ENCODE measurements around the gene PADI4. TPM values are rescaled to one million over a fixed set of nuclear protein-coding genes. Genes with fewer than 3 reads are reported as not detected.

PADI4 gene
- total RNA-seq, 1 donor from 2014 or later: not detected

DNA sequence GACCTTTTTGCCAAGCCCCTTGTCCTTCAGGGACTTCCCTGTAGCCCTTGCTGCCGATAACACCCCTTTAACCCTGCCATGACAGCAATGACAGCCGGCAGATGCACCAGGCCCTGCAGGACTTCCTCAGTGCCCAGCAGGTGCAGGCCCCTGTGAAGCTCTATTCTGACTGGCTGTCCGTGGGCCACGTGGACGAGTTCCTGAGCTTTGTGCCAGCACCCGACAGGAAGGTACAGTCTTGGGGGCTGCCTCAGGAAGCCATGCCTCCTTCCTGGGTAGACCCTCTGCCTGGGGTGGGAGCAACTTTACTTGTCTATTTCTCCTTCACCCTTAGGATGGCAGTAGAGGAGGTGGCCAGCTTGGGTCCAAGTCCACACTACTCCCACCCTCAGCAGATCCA lies 47.9 kb downstream of the PADI4 start:
- no peaks in the 10 kb centered on the region for H3K36me3 Mint-ChIP-seq (ENCODE audit: unreplicated experiment)
- no peaks in the 10 kb centered on the region for H3K9me3 Mint-ChIP-seq (ENCODE audit: unreplicated experiment)
- no peak overlapping the region for H3K4me3 Mint-ChIP-seq (ENCODE audit: unreplicated experiment)
- H3K27me3 Mint-ChIP-seq (ENCODE audit: unreplicated experiment): no peaks in the 10 kb centered on the region
- DNase-seq: no peak
- H3K4me1 Mint-ChIP-seq (ENCODE audit: low read depth, unreplicated experiment): no peaks in the 10 kb centered on the region
- H3K27ac Mint-ChIP-seq (ENCODE audit: unreplicated experiment): no peak overlapping the region
- TF ChIP-seq, protein P1, sequence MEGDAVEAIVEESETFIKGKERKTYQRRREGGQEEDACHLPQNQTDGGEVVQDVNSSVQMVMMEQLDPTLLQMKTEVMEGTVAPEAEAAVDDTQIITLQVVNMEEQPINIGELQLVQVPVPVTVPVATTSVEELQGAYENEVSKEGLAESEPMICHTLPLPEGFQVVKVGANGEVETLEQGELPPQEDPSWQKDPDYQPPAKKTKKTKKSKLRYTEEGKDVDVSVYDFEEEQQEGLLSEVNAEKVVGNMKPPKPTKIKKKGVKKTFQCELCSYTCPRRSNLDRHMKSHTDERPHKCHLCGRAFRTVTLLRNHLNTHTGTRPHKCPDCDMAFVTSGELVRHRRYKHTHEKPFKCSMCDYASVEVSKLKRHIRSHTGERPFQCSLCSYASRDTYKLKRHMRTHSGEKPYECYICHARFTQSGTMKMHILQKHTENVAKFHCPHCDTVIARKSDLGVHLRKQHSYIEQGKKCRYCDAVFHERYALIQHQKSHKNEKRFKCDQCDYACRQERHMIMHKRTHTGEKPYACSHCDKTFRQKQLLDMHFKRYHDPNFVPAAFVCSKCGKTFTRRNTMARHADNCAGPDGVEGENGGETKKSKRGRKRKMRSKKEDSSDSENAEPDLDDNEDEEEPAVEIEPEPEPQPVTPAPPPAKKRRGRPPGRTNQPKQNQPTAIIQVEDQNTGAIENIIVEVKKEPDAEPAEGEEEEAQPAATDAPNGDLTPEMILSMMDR (IDR thresholded peaks at IDR 0.05; ENCODE audit: partially characterized antibody, unreplicated experiment): no peak

DNA sequence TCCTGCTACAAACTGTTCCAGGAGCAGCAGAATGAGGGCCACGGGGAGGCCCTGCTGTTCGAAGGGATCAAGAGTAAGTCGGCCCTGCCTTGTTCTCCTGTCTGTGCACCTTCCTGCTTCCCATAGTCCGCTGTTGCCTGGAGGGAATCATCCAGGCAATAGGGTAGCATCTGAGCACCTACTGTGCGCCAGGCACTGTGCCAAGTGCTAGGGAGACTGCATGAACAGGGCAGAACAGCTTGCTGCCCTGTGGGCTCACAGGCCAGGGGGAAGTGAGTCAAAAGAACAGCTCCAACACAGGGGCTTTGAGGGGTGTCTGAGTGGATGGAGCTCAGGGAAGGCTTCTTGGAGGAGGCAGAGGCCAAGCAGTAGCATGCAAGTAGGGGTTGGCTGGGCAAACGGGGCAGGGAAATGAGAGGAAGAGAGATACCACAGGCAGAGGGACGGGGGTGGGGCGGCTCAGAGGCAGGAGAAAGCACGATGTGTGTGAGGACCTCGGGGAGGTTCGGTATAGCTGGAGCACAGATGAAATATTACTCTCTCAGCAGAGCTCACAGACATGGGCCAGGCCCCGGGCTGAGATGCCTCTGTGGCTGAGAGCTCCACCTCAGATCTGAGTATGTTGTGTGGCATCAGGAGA lies 48.5 kb downstream of the PADI4 start:
- no peaks in the 10 kb centered on the region for H3K27me3 Mint-ChIP-seq (ENCODE audit: unreplicated experiment)
- TF ChIP-seq, protein P1 (IDR thresholded peaks at IDR 0.05; ENCODE audit: partially characterized antibody, unreplicated experiment): no peak
- no peak overlapping the region for H3K4me3 Mint-ChIP-seq (ENCODE audit: unreplicated experiment)
- no peaks in the 10 kb centered on the region for H3K36me3 Mint-ChIP-seq (ENCODE audit: unreplicated experiment)
- no peaks in the 10 kb centered on the region for H3K4me1 Mint-ChIP-seq (ENCODE audit: low read depth, unreplicated experiment)
- H3K9me3 Mint-ChIP-seq (ENCODE audit: unreplicated experiment): no peaks in the 10 kb centered on the region
- no peak for DNase-seq
- peak overlapping the region; percentile 28 for H3K27ac Mint-ChIP-seq (ENCODE audit: unreplicated experiment)

DNA sequence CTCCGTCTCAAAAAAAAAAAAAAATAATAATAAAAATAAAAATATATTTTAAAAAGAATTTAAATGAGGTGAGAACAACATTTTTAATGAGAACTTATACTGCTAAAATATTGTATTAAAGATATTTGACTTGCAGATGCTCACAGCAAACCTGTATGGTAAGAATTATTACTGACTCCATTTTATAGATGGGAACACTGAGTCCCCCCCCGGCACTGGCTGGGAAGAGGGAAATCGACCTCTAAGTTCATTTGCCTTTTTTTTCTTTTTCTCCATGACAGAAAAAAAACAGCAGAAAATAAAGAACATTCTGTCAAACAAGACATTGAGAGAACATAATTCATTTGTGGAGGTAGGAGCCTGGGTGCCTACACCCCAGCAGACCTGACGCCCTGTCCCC lies 50.6 kb downstream of the PADI4 start:
- Mint-ChIP-seq H3K4me1 (ENCODE audit: low read depth, unreplicated experiment) (no peaks in the 10 kb centered on the region), H3K4me3 (ENCODE audit: unreplicated experiment) (no peak overlapping the region), H3K27me3 (ENCODE audit: unreplicated experiment) (peaks cover 2% of the 10 kb centered on the region), H3K9me3 (ENCODE audit: unreplicated experiment) (no peaks in the 10 kb centered on the region), H3K36me3 (ENCODE audit: unreplicated experiment) (no peaks in the 10 kb centered on the region), H3K27ac (ENCODE audit: unreplicated experiment) (no peak overlapping the region)
- TF ChIP-seq, protein P1 (IDR thresholded peaks at IDR 0.05; ENCODE audit: partially characterized antibody, unreplicated experiment): no peak
- DNase-seq: no peak

DNA sequence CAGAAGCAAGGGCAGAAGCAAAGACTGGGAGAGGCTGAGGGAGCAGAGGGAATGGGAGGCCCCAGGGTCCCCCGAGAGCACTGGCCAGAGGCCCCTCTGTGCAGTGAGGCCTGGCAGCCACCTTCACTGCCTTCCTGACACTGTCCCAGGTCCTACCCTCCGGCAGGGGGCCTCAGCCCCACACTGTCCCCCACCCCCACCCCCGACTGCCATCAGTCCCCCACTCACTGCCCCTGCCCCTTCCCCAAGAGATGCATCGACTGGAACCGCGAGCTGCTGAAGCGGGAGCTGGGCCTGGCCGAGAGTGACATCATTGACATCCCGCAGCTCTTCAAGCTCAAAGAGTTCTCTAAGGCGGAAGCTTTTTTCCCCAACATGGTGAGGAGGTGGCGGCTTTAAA lies 51.0 kb downstream of the PADI4 start:
- Mint-ChIP-seq H3K27ac (ENCODE audit: unreplicated experiment) (no peak overlapping the region), H3K27me3 (ENCODE audit: unreplicated experiment) (peaks cover 2% of the 10 kb centered on the region), H3K4me3 (ENCODE audit: unreplicated experiment) (no peak overlapping the region), H3K36me3 (ENCODE audit: unreplicated experiment) (no peaks in the 10 kb centered on the region), H3K9me3 (ENCODE audit: unreplicated experiment) (no peaks in the 10 kb centered on the region), H3K4me1 (ENCODE audit: low read depth, unreplicated experiment) (no peaks in the 10 kb centered on the region)
- no peak for DNase-seq
- TF ChIP-seq, protein P1 (IDR thresholded peaks at IDR 0.05; ENCODE audit: partially characterized antibody, unreplicated experiment): no peak

DNA sequence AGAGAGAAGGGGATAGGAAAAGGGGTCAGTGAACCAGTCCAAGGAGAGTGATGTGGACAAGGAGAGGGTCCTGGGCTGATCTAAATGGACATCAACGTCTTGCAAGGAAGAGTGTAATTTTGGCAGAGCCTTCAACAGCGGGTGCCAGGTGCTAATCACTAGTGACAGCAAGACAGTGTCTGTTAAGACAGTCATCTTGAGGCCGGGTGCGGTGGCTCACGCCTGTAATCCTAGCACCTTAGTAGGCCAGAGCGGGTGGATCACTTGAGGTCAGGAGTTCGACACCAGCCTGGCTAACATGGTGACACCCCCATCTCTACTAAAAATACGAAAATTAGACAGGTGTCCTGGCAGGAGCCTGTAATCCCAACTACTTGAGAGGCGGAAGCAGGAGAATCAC lies 51.8 kb downstream of the PADI4 start:
- Mint-ChIP-seq H3K36me3 (ENCODE audit: unreplicated experiment) (no peaks in the 10 kb centered on the region), H3K4me1 (ENCODE audit: low read depth, unreplicated experiment) (no peaks in the 10 kb centered on the region), H3K27me3 (ENCODE audit: unreplicated experiment) (peaks cover 2% of the 10 kb centered on the region), H3K4me3 (ENCODE audit: unreplicated experiment) (no peak overlapping the region), H3K27ac (ENCODE audit: unreplicated experiment) (no peak overlapping the region), H3K9me3 (ENCODE audit: unreplicated experiment) (no peaks in the 10 kb centered on the region)
- no peak for DNase-seq
- TF ChIP-seq, protein P1 (IDR thresholded peaks at IDR 0.05; ENCODE audit: partially characterized antibody, unreplicated experiment): no peak
